Left renal pelvis (tissue), 4 donors: ENCODE data around the gene ATXN1. TPM values are rescaled to one million over a fixed set of nuclear protein-coding genes. Genes with fewer than 3 reads are reported as not detected.
A peak's percentile ranks its signal among the peaks of the same experiment; 100 is the strongest.
"Not testable (repeated sequence)": the region's sequence is repeated elsewhere in the genome, so short reads cannot be mapped to it uniquely, and the experiment has no call there.

Experiments
- DNase-seq, 4 donors: peaks; one replicate each; pipeline ENCODE4 v3.0.0-alpha.2; 2013; ENCODE audit warnings: low read depth in 4 of 4, low spot score in 3 of 4
- polyA plus RNA-seq, 4 donors: library from polyadenylated mRNA; unstranded; fragments of 120-200 nt; gene quantifications; one replicate each; pipeline ENCODE4 v1.2.1, GENCODE V29; 2013; ENCODE audit not compliant: insufficient read length in 4 of 4

Gene ATXN1
- 10 to 100 TPM; 18.5 to 20.7 (median 19.3) TPM for polyA plus RNA-seq

- peak in 2 of 4 donors; percentile 67 to 72 for DNase-seq
Observed at GRCh38 chr6:16760516-16761470, at the start of gene ATXN1. ATXN1 (minus strand) TSS chr6:16761460.

GRCh38 chr6:16810411-16810810, 49.2 kb upstream of the ATXN1 start:
- no peak for DNase-seq

- no peak for DNase-seq
Observed at GRCh38 chr6:16809753-16810358, 48.6 kb upstream of the ATXN1 start.

- DNase-seq, result no peak
Observed at GRCh38 chr6:16807956-16808355, 46.7 kb upstream of the ATXN1 start.

- DNase-seq, result no peak
Observed at GRCh38 chr6:16806363-16806762, 45.1 kb upstream of the ATXN1 start.

GRCh38 chr6:16805243-16805950, 44.1 kb upstream of the ATXN1 start:
- no peak for DNase-seq

GRCh38 chr6:16804546-16805242, 43.4 kb upstream of the ATXN1 start:
- DNase-seq, result no peak

- DNase-seq, result peak; percentile 75 to 82 (median 78)
Observed at GRCh38 chr6:16803294-16804200, 42.3 kb upstream of the ATXN1 start.

GRCh38 chr6:16802071-16802470, 40.8 kb upstream of the ATXN1 start:
- DNase-seq, result no peak

- no peak for DNase-seq
Observed at GRCh38 chr6:16800942-16801341, 39.7 kb upstream of the ATXN1 start.

GRCh38 chr6:16800341-16800740, 39.1 kb upstream of the ATXN1 start:
- no peak for DNase-seq

GRCh38 chr6:16799279-16800193, 38.3 kb upstream of the ATXN1 start:
- no peak for DNase-seq

- no peak for DNase-seq
Observed at GRCh38 chr6:16793828-16794412, 32.7 kb upstream of the ATXN1 start.

GRCh38 chr6:16789329-16790038, 28.2 kb upstream of the ATXN1 start:
- DNase-seq, result no peak

- no peak for DNase-seq
Observed at GRCh38 chr6:16787128-16787682, 25.9 kb upstream of the ATXN1 start.

GRCh38 chr6:16785496-16785895, 24.2 kb upstream of the ATXN1 start:
- DNase-seq, result no peak

GRCh38 chr6:16784957-16785356, 23.7 kb upstream of the ATXN1 start:
- DNase-seq, result not testable (repeated sequence)
